Right lobe of liver (tissue), 6 donors: ENCODE measurements around the gene E2F2. TPM values are rescaled to one million over a fixed set of nuclear protein-coding genes. Genes with fewer than 3 reads are reported as not detected.
A peak's percentile ranks its signal among the peaks of the same experiment; 100 is the strongest.
"Not testable (repeated sequence)": the region's sequence is repeated elsewhere in the genome, so short reads cannot be mapped to it uniquely, and the experiment has no call there.

Experiments used
- ATAC-seq, 4 donors: fragments of 200-7000 bp; cut with Tn5 transposase; one replicate each; pipeline ENCODE4 v1.9.1; 2020; ENCODE audit warnings: mild to moderate bottlenecking in 4 of 4, moderate library complexity in 4 of 4
- DNase-seq, 3 donors: peaks; one replicate each; pipeline ENCODE4 v3.0.0-alpha.2; 2020
- H3K27ac ChIP-seq, 3 donors: fragments of 200-600 bp; one replicate each; pipeline ENCODE4 v1.8.0; 2022
- H3K27me3 ChIP-seq, 2 donors: fragments of 200-600 bp; one replicate each; pipeline ENCODE4 v1.8.0; 2022
- H3K36me3 ChIP-seq, 4 donors: fragments of 200-600 bp; sonication (generic) in 1 of 4; one replicate each; pipeline versions ENCODE4 v1.5.1 to v1.8.0; 2017 to 2022; ENCODE audit warnings: control low read depth in 1 of 4
- H3K4me1 ChIP-seq, 4 donors: fragments of 200-600 bp; sonication (generic) in 1 of 4; one replicate each; pipeline versions ENCODE4 v1.5.1 to v1.8.0; 2017 to 2022; ENCODE audit warnings: control low read depth in 1 of 4
- H3K4me3 ChIP-seq, 3 donors: fragments of 200-600 bp; one replicate each; pipeline ENCODE4 v1.8.0; 2022
- H3K9me3 ChIP-seq, 4 donors: fragments of 200-600 bp; sonication (generic) in 1 of 4; one replicate each; pipeline versions ENCODE4 v1.5.1 to v1.8.0; 2017 to 2022; ENCODE audit warnings: control low read depth in 1 of 4
- POLR2A ChIP-seq: fragments of 450-650 bp; IDR thresholded peaks from one replicate; pipeline ENCODE4 v1.6.1; 2017; ENCODE audit warnings: antibody characterized with exemption, mild to moderate bottlenecking
- WGBS: methylation state at CpG from one replicate; pipeline ENCODE4 v1.1.6; 2018; ENCODE audit warnings: low coverage, low lambda C conversion rate; ENCODE audit not compliant: insufficient coverage; ENCODE audit errors: missing lambda C conversion rate; 5-methylcytosine and 5-hydroxymethylcytosine counted together
- intact Hi-C, 2 donors: fragments of 100-400 bp; cut with DNase I; formaldehyde crosslinking; loops; one replicate each; pipeline versions ENCODE4 v1.11.2 to v1.14.1; 2022
- total RNA-seq, 6 experiments: library from RNA; depleted of rRNA in 2 of 6; stranded (reverse); fragments of >200 nt in 2 of 6; fragmentation: NEBNext Ultra II Directional in 3 of 6; extraction: Animal tissue kit (Norgen Biotek cat#: 25700) in 3 of 6; gene quantifications; one replicate each; pipeline versions ENCODE4 v1.1.0 to v1.2.4, GENCODE V29; 2016 to 2023
- TF ChIP-seq, protein P1 (sequence below), 4 donors: fragments of 200-600 bp in 3 of 4; fragments of 450-650 bp in 1 of 4; IDR thresholded peaks; one replicate each; pipeline versions ENCODE4 v1.5.1 to v1.8.0; 2016 to 2022; ENCODE audit warnings: antibody characterized with exemption in 4 of 4, mild to moderate bottlenecking in 2 of 4
- donor health status: DM: no; HTN: yes; CAD: no.
- donor health status: DM: no; HTN: no; CAD: no.
- donor health status: DM: no; HTN: no; CAD: no.
- donor health status: DM: no; HTN: yes; CAD: no.
- donor health status: DM: no; HTN: yes; CAD: no.

E2F2 gene
- total RNA-seq, 6 experiments from 2014 or later: 0.18 to 1.2 (median 0.70) TPM

DNA sequence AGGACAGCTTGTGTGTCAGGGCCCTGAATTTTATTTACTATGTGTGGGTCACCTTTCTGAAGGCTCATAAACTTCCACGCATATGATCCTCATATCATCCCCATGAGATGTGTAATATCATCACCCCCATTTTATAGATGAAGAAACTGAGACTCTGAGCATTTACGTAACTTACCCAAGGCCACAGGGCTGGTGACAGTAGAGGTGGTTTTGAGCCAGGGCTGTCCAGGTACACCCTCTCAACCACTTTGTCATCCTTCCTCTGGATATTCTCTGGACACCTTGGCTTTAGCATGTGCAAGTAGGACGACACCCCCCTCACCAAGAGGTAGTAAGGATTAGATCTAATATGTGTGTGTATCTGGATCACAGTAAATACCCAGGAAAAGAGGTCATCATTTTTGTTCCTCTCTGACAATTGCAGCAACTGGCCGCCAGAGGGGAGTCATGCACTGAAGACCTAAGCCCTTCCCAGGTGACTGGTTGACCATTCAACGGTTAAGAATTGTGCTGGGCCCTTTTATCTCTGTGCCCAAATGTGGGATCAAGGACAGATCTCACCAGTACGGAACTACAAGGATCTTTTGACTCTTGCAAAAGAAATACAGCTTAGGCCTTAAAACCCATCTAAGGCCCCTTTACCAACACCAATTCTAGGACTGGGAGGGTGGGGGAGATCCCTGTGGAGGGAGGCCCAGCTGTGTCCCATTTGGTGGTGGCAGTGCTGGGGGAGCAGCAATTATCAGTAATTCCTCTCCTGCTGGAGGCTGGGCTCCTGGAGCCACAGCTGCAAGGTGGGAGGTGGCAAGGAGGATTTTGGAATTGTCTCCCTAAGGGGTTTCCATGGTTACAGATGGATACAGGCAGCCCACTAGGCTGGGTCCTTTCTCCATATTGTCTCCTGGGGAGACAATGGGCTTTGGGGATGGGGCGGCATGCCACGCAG lies 13.7 kb upstream of the E2F2 start:
- no peaks in the 10 kb centered on the region for H3K9me3 ChIP-seq
- H3K36me3 ChIP-seq: no peaks in the 10 kb centered on the region
- intact Hi-C loops: loop anchor here (5.0 kb wide), 2 partner anchors 52 to 93 kb away; no protein-coding TSS in a partner anchor
- H3K27ac ChIP-seq: no peak overlapping the region
- TF ChIP-seq, protein P1, sequence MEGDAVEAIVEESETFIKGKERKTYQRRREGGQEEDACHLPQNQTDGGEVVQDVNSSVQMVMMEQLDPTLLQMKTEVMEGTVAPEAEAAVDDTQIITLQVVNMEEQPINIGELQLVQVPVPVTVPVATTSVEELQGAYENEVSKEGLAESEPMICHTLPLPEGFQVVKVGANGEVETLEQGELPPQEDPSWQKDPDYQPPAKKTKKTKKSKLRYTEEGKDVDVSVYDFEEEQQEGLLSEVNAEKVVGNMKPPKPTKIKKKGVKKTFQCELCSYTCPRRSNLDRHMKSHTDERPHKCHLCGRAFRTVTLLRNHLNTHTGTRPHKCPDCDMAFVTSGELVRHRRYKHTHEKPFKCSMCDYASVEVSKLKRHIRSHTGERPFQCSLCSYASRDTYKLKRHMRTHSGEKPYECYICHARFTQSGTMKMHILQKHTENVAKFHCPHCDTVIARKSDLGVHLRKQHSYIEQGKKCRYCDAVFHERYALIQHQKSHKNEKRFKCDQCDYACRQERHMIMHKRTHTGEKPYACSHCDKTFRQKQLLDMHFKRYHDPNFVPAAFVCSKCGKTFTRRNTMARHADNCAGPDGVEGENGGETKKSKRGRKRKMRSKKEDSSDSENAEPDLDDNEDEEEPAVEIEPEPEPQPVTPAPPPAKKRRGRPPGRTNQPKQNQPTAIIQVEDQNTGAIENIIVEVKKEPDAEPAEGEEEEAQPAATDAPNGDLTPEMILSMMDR (IDR thresholded peaks at IDR 0.05): peak; percentile 84 to 98 (median 92)
- TF ChIP-seq POLR2A: no peak
- peaks cover 0 to 3% (median 1%) of the 10 kb centered on the region in 4 donors for H3K4me1 ChIP-seq
- 20% methylated on average over 6 of the region's 8 CpGs for WGBS
- DNase-seq (peak; percentile 70 to 76 (median 74)), ATAC-seq (peak; percentile 87 to 91 (median 89))
- no peaks in the 10 kb centered on the region for H3K27me3 ChIP-seq
- no peak overlapping the region for H3K4me3 ChIP-seq

DNA sequence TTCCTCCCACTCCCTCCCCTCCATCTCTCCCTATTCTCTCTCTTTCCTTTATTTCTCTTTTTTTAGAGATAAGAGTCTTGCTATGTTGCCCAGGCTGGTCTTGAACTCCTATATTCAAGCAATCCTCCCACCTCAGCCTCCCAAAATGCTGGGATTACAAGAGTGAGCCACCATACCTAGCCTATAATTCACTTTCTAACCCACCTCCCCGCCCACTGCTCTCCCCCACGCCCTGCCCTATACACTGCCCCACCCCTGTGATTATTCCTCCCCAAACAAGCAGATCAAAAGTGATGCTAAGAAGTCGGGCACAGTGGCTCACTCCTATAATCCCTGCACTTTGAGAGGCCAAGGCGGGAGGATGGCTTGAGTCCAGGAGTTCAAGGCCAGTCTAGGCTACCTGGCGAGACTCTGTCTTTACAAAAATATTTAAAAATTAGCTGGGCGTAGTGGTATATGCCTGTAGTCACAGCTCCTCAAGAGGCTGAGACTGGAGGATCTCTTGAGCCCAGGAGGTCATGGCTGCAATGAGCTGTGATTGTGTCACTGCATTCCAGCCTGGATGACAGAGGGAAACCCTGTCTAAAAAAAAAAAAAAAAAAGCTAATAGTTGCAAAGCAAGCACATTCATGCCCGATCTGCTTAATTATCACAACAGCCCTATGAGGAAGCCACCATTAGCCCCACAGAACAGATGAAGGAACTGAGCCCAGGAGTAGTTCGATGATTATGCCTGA lies 12.8 kb upstream of the E2F2 start:
- ATAC-seq (no peak), DNase-seq (no peak)
- Histone ChIP-seq H3K9me3 (no peaks in the 10 kb centered on the region), H3K36me3 (no peaks in the 10 kb centered on the region), H3K4me1 (peaks cover 0 to 7% (median 2%) of the 10 kb centered on the region in 4 donors), H3K27ac (no peak overlapping the region), H3K27me3 (no peaks in the 10 kb centered on the region), H3K4me3 (no peak overlapping the region)
- intact Hi-C loops: loop anchor here (5.0 kb wide), 2 partner anchors 52 to 93 kb away; no protein-coding TSS in a partner anchor
- 58% methylated on average over 5 of the region's 8 CpGs for WGBS
- TF ChIP-seq, protein P1 (IDR thresholded peaks at IDR 0.05): no peak
- TF ChIP-seq POLR2A: no peak

DNA sequence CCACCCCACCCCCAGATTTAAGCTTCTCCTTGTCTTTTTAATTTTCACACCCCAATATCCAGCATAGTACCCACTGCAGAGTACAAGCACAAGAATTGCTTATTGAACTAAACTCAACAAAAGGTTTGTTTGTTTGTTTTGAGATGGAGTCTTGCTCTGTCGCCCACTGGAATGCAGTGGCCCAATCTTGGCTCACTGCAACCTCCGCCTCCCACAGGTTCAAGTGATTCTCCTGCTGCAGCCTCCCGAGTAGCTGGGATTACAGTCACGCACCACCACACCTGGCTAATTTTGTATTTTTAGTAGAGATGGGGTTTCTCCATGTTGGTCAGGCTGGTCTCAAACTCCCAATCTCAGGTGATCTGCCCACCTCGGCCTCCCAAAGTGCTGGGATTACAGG lies 11.9 kb upstream of the E2F2 start:
- not testable (repeated sequence) for DNase-seq, H3K9me3 ChIP-seq, H3K36me3 ChIP-seq, H3K4me3 ChIP-seq, H3K4me1 ChIP-seq, ATAC-seq, H3K27me3 ChIP-seq, H3K27ac ChIP-seq
- intact Hi-C loops: loop anchor here (5.0 kb wide), 2 partner anchors 51 to 94 kb away; no protein-coding TSS in a partner anchor
- 74% methylated on average over 5 of the region's 5 CpGs for WGBS

DNA sequence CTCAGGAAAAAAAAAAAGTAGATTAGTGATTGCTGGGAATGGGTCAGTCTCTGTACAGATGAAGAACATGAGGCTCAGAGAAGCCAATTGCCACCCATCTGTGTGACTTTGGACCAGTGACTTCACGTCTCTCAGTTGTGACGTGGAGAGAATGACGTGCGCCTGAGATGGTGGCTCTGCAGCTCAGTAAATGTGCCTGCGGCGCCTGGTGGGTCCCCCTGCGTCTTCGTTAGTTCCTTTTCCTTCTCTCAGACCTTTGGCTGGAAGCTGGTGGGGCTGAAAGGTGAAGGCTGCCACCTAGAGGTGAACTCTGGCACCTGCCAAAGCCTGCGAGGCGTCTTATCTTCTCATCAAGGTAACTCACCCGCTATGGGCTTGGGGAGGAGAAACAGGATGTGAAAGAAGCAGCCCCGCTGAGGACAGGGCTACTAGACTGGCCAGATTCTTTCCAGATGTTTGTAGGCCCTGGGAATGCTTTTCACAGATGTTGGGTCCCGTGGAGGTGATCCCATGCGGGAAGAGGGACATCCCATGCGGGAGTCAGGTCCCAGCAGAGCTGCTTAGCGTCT lies 8.7 kb upstream of the E2F2 start:
- no peak overlapping the region for H3K27ac ChIP-seq
- ATAC-seq: peak; percentile 90 to 95 (median 94)

More for the DNA sequence above, 8.7 kb upstream of the E2F2 start:
- no peaks in the 10 kb centered on the region for H3K36me3 ChIP-seq
- no peaks in the 10 kb centered on the region for H3K27me3 ChIP-seq
- no peak overlapping the region for H3K4me3 ChIP-seq
- WGBS: 3% methylated on average over 11 of the region's 16 CpGs
- no peaks in the 10 kb centered on the region for H3K9me3 ChIP-seq
- TF ChIP-seq, protein P1 (IDR thresholded peaks at IDR 0.05): peak; percentile 91 to 95 (median 92)
- TF ChIP-seq POLR2A: no peak
- intact Hi-C loops: loop anchor here (5.0 kb wide), 2 partner anchors 47 to 98 kb away; no protein-coding TSS in a partner anchor
- peak; percentile 79 to 83 (median 83) for DNase-seq
- H3K4me1 ChIP-seq: peaks cover 0 to 7% (median 2%) of the 10 kb centered on the region in 4 donors
